Progenitor cell of endocrine pancreas (in vitro differentiated cells): ENCODE data around the gene APOC4. TPM values are rescaled to one million over a fixed set of nuclear protein-coding genes. Genes with fewer than 3 reads are reported as not detected.

Experiments used
- DNase-seq: peaks from one replicate; pipeline ENCODE4 v3.0.0; 2021; ENCODE audit warnings: low spot score; ENCODE audit not compliant: unreplicated experiment
- H3K27ac Mint-ChIP-seq: 2 replicates; pipeline ENCODE4 v1.8.0; 2021; ENCODE audit warnings: mild to moderate bottlenecking, moderate library complexity, mixed read lengths
- H3K27me3 Mint-ChIP-seq: 2 replicates; pipeline ENCODE4 v1.8.0; 2021; ENCODE audit warnings: mixed read lengths
- H3K36me3 Mint-ChIP-seq: 2 replicates; pipeline ENCODE4 v1.8.0; 2022; ENCODE audit warnings: mixed read lengths; ENCODE audit not compliant: insufficient read depth
- H3K4me1 Mint-ChIP-seq: 2 replicates; pipeline ENCODE4 v1.8.0; 2021; ENCODE audit warnings: low read depth, mixed read lengths
- H3K4me3 Mint-ChIP-seq: 2 replicates; pipeline ENCODE4 v1.8.0; 2021; ENCODE audit warnings: low read depth, mild to moderate bottlenecking, moderate library complexity, mixed read lengths
- H3K9me3 Mint-ChIP-seq: 2 replicates; pipeline ENCODE4 v1.8.0; 2021; ENCODE audit warnings: low read depth, mixed read lengths
- CTCF ChIP-seq: fragments of 200-600 bp; sonication (generic); IDR thresholded peaks from one replicate; pipeline ENCODE4 v1.5.0; 2021; ENCODE audit warnings: antibody characterized with exemption, mild to moderate bottlenecking; ENCODE audit not compliant: unreplicated experiment
- total RNA-seq: library from RNA; stranded (reverse); gene quantifications from 2 replicates; pipeline ENCODE4 v1.2.1, GENCODE V29; 2021

Gene APOC4
- total RNA-seq, 1 donor from 2014 or later = not detected

- H3K27ac Mint-ChIP-seq = no peak overlapping the region
- no peak for DNase-seq
- H3K27me3 Mint-ChIP-seq = no peaks in the 10 kb centered on the region
- no peak overlapping the region for H3K4me3 Mint-ChIP-seq
- H3K9me3 Mint-ChIP-seq = no peaks in the 10 kb centered on the region
- H3K4me1 Mint-ChIP-seq = no peaks in the 10 kb centered on the region
- TF ChIP-seq CTCF = no peak
- peaks cover 19% of the 10 kb centered on the region for H3K36me3 Mint-ChIP-seq
These were observed 44.2 kb upstream of the APOC4 start for GRCh38 chr19:44897835-44898234.

GRCh38 chr19:44900328-44901244 lies 41.5 kb upstream of the APOC4 start:
- no peak for TF ChIP-seq CTCF

GRCh38 chr19:44903216-44903601 lies 38.8 kb upstream of the APOC4 start:
- Mint-ChIP-seq H3K9me3 (no peaks in the 10 kb centered on the region), H3K27me3 (no peaks in the 10 kb centered on the region), H3K27ac (no peak overlapping the region), H3K36me3 (peaks cover 9% of the 10 kb centered on the region), H3K4me1 (peaks cover 13% of the 10 kb centered on the region), H3K4me3 (no peak overlapping the region)
- no peak for TF ChIP-seq CTCF
- DNase-seq = no peak

More at GRCh38 chr19:44900328-44901244, 41.5 kb upstream of the APOC4 start:
- no peak overlapping the region for H3K4me3 Mint-ChIP-seq
- H3K4me1 Mint-ChIP-seq = peaks cover 3% of the 10 kb centered on the region
- no peak overlapping the region for H3K27ac Mint-ChIP-seq
- DNase-seq = no peak
- H3K9me3 Mint-ChIP-seq = no peaks in the 10 kb centered on the region
- no peaks in the 10 kb centered on the region for H3K27me3 Mint-ChIP-seq
- peaks cover 10% of the 10 kb centered on the region for H3K36me3 Mint-ChIP-seq

- H3K4me3 Mint-ChIP-seq = no peak overlapping the region
- peaks cover 9% of the 10 kb centered on the region for H3K36me3 Mint-ChIP-seq
- H3K4me1 Mint-ChIP-seq = peaks cover 13% of the 10 kb centered on the region
- H3K9me3 Mint-ChIP-seq = no peaks in the 10 kb centered on the region
- DNase-seq = peak; percentile 80
- peak; percentile 99 for TF ChIP-seq CTCF
- no peak overlapping the region for H3K27ac Mint-ChIP-seq
- no peaks in the 10 kb centered on the region for H3K27me3 Mint-ChIP-seq
These were observed 38.2 kb upstream of the APOC4 start for GRCh38 chr19:44903602-44904425.

- no peak overlapping the region for H3K4me3 Mint-ChIP-seq
- DNase-seq = no peak
- H3K9me3 Mint-ChIP-seq = no peaks in the 10 kb centered on the region
- peaks cover 11% of the 10 kb centered on the region for H3K36me3 Mint-ChIP-seq
- H3K4me1 Mint-ChIP-seq = peaks cover 13% of the 10 kb centered on the region
- H3K27me3 Mint-ChIP-seq = no peaks in the 10 kb centered on the region
- H3K27ac Mint-ChIP-seq = no peak overlapping the region
- TF ChIP-seq CTCF = peak; percentile 33
These were observed 37.5 kb upstream of the APOC4 start for GRCh38 chr19:44904426-44904994.
